ENCODE measurements around the gene C6orf47.
A peak's percentile ranks its signal among the peaks of the same experiment; 100 is the strongest.

C6orf47 gene

DNA sequence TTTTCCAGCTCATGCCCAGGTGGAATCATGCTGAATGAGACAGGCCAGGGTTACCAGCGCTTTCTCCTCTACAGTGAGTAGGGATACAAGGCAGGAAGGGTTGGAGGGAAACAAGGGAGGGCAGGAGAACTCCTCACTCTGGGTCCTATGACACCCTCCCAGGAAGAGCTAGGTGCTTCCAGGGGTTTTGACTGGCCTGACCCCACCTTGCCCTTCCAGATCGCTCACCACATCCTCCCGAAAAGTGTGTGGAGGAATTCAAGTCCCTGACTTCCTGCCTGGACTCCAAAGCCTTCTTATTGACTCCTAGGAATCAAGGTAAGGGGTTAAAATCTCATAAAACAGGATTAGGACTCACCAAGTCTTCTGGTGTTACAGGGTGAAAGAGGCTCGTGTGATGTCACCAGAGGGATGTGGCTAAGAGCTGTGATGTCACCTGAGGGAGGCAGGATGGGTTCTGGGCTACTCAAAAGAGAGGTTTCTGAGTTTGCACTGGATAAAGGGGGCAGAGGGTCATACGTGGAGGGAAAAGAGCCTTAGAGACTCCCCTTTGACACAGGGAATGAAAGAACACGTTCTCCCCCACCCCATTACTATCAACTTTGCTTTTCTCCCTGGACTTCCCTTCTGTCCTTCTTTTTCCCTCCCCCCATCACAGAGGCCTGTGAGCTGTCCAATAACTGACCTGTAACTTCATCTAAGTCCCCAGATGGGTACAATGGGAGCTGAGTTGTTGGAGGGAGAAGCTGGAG, 3.0 kb downstream of the C6orf47 start:
- TF ChIP-seq, protein P1, sequence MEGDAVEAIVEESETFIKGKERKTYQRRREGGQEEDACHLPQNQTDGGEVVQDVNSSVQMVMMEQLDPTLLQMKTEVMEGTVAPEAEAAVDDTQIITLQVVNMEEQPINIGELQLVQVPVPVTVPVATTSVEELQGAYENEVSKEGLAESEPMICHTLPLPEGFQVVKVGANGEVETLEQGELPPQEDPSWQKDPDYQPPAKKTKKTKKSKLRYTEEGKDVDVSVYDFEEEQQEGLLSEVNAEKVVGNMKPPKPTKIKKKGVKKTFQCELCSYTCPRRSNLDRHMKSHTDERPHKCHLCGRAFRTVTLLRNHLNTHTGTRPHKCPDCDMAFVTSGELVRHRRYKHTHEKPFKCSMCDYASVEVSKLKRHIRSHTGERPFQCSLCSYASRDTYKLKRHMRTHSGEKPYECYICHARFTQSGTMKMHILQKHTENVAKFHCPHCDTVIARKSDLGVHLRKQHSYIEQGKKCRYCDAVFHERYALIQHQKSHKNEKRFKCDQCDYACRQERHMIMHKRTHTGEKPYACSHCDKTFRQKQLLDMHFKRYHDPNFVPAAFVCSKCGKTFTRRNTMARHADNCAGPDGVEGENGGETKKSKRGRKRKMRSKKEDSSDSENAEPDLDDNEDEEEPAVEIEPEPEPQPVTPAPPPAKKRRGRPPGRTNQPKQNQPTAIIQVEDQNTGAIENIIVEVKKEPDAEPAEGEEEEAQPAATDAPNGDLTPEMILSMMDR (conservative IDR thresholded peaks at IDR 0.05; ENCODE audit: low read depth, low read length): no peak
- H3K4me3 ChIP-seq (ENCODE audit: low read length): no peak overlapping the region
- no peak for DNase-seq (ENCODE audit: low read depth)

DNA sequence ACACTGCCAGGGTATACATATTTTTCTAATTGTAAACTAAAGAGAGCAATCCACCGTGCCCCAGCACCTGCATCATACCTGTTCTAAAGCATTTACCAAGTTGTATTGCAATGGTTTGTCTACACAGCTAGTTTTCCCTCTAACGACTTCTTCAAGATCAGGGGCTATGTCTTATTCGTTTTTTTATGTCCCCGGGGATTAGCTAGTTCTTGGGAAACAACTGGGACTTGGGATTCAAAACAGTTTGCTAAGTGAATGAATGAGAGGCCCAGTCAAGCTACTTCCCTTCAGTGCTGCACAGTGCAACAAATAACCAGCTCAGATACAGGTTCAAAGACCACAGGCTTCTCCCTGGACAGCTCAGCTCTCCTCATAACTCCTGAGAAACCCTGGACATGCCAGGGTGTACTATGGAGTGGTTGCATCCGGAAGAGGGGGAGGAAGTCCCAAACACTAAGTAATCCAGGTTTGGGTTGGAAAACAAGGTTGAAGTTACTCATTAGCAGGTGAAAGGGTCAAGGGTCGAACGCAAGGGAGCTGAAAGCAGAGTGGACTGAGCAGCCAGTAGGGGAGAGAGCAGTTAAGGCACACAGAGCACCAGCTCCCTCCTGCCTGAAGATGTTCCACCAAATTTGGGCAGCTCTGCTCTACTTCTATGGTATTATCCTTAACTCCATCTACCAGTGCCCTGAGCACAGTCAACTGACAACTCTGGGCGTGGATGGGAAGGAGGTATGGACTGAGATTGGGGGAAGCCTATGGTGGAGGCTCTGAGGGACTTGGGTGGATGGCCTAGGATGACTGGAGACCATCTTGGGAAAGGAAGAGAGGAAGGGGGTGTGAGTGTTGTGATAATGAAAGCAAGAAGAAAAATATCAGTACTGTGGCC, 5.0 kb downstream of the C6orf47 start, which contains the start of gene APOM:
APOM (plus strand) TSS at position 546 of the 889 bp plus-strand sequence; CDS start at position 619, 73 bp downstream.
- H3K4me3 ChIP-seq (ENCODE audit: low read length): no peak within 1 kb of the TSS
- DNase-seq (ENCODE audit: low read depth): no peak
- TF ChIP-seq, protein P1 (conservative IDR thresholded peaks at IDR 0.05; ENCODE audit: low read depth, low read length): no peak

DNA sequence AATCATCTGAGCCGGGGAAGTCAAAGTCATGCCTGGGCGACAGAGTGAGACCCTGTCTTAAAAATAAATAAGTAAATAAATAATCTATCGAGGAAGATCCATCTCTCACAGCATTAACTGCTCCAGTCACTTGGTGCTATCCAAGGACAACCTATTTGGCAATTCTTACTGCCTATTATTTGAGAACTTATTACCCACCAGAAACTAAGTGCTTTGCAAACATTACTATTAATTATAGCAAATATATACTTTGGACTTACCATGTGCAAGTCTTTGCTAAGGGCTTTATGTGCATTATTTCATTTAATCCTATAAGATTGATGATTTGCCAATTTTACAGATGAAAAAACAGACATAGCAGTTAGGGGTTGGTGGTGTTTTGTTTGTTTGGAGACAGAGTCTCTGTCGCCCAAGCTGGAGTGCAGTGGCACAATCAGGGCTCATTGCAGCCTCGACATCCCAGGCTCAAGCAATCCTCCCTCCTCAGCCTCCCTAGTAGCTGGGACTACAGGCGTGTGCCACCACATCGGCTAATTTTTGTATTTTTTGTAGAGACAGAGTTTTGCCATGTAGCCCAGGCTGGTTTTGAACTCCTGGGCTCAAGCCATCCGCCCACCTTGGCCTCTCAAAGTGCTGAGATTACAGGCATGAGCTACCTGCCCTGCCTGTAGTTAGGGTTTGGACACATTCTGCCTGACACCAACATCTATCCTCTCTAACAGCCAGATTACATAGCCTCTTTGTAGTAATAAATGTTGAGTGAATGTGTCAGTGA, 5.8 kb downstream of the C6orf47 start:
- TF ChIP-seq, protein P1 (conservative IDR thresholded peaks at IDR 0.05; ENCODE audit: low read depth, low read length): no peak
- H3K4me3 ChIP-seq (ENCODE audit: low read length): no peak overlapping the region
- DNase-seq (ENCODE audit: low read depth): no peak

DNA sequence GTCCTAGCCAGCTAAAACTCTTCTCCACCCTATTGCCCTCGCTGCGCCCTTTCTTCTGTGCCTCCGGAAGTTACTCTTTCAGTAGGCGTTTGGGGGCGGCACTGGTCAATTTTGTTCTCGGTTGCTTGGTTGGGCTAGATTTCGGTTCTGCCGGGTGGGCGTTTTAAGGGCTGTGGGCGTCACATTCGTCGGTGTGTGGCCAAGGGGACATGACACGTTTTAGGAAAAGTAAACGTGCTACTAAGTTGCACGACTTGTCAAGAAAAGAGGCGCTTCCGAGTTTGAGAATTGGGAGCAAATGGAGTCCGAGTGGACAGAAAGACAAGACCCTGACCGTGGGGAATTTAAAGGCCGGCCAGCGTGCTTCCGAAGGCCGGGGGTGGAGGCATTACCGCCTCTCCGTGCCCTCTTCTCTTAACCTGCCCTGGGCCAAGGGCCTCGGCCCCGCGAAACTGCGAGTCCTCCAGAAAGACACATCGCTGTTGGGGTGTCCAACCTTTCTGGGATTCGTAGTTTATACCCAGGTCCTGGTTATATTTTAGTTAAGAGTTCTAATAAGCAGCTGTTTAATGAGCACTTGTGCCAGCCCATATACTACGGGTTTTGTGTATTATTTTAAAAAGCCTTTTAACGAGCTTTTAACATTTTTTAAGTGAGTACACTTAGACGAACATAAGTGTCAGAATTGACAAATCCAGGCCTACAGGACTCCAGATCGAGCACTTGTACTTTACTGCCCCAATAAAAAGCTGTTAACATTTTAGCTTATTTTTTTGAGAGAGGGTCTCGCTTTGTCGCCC, 7.5 kb downstream of the C6orf47 start:
- H3K4me3 ChIP-seq (ENCODE audit: low read length): peak overlapping the region; percentile 86
- DNase-seq (ENCODE audit: low read depth): no peak
- TF ChIP-seq, protein P1 (conservative IDR thresholded peaks at IDR 0.05; ENCODE audit: low read depth, low read length): no peak

DNA sequence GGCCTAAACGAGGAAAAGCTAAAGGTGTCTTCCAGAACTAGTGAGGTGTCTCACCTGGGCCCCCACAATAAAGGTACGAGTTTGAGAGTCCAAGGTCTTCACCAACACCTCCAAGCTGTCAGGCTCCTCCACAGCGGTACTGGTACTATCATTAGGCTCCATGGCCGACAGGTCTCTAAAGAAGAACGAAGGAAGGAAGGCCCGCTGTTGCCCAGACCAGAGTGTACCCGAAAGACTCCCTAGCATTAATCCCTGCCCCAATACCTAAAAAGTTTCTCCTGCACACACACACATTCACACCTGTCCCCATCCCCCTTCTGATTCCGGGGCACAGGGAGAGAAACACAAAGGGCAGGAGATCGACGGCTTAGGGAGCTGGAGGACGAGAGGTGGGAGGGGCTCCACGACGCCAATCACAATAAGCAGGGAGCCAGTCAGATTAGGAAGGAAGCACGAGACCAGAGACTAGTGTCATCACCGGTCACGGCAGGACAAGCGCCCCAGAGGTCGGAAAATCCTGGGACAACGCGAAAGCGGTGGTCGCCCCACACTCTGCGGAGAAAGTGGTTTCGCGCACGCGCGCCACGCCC, 8.9 kb downstream of the C6orf47 start:
- H3K4me3 ChIP-seq (ENCODE audit: low read length): peak overlapping the region; percentile 86
- DNase-seq (ENCODE audit: low read depth): peak; percentile 46
- TF ChIP-seq, protein P1 (conservative IDR thresholded peaks at IDR 0.05; ENCODE audit: low read depth, low read length): no peak

DNA sequence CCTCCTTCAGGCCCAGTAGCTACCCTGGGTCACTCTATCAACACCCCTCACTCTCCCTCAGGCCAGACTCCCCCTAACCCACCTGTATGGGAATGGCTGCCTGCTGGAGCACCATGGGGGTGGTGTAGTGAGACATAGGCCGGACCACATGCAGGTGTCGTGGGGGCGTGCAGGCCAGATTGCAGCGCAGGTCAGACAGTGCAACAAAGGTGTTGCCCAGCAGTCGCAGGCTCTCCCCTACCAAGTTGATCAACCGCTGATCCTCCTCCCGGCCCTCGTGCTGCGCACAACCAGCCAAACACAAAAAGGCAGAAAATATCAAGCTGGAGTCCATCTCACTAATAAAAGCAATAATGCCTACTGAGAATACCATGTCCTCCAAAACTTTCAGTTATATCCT, 15.3 kb downstream of the C6orf47 start:
- TF ChIP-seq, protein P1 (conservative IDR thresholded peaks at IDR 0.05; ENCODE audit: low read depth, low read length): no peak
- DNase-seq (ENCODE audit: low read depth): no peak
- H3K4me3 ChIP-seq (ENCODE audit: low read length): no peak overlapping the region

All from retinal pigment epithelial cell (primary cell).